ENCODE data around the gene SPATS2L.

The SPATS2L gene

DNA sequence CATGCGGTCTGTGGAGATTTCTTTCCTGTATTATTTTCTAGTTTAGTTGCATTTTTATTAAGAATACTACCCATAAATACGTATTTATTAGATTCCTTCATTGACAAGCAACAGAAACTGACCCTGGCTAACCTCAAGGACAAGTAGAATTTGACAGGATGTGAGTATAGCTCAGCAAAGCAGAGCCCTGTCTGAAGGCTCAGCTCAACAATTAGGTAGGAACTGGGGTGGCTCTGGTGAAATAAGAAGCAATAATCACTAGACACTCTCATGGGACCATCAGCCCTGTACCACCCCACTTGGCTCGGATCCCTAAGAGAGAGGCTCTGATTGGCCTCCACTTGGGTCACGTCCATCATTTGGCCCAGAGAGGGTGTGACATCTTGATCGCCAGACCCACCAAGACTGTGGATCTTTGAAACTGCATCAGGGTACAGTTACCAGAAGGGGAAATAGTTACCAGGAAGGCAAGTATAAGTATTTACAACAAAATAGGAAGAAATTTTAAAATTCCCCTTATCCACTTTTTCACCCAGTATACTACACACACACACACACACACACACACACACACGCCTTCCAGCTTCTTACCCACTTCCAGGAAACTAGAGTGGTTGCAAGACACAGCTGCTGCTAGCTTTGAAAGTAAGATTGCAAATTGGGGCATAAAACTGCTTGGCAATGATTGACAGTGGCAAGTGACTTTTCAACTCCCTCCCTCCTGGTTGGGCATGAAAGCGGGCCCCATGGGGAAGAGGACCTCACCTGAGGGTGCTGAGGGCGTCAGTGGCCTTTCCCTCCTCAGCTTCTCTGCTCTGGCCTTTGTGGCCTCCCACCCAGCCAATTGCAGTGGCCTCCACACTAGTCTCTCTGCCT is 161.6 kb downstream of the SPATS2L start:
- H3K27me3 ChIP-seq (ENCODE audit: control insufficient read depth, insufficient read depth, low read length): no peaks in the 10 kb centered on the region
- H3K4me3 ChIP-seq (ENCODE audit: low read length): no peak overlapping the region
- H3K4me1 ChIP-seq (ENCODE audit: control insufficient read depth, insufficient read depth, low read length): peaks cover 43% of the 10 kb centered on the region
- H3K36me3 ChIP-seq (ENCODE audit: insufficient read depth, low read length): peaks cover 72% of the 10 kb centered on the region
- H3K9me3 ChIP-seq (replicated peaks; ENCODE audit: low read length): no peaks in the 10 kb centered on the region
- no peak overlapping the region for H3K9ac ChIP-seq (ENCODE audit: low read depth, low read length)
- H3K4me2 ChIP-seq (ENCODE audit: low read length): peak overlapping the region; percentile 59

DNA sequence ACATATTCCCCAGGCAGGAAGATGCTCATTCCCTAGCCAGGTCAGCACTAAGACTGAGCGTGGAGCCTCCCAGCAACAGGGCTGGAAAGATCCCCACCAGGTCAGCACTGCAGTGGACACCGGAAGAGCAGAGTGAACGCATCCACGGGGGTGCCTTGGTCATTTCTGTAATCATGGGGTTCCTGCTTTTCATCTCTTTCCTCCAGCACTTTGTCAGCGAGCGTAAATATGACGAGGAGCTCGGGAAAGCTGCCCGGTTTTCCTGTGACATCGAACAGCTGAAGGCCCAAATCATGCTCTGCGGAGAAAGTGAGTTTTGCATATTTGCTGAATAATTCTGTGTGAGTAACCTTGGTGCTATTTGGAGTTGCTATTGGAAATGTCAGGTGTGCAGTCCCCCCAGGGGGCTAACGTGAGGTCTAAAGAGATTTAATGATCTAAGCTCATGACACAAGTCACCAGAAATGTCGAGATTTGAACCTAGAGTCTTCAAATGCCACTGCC is 163.3 kb downstream of the SPATS2L start:
- Histone ChIP-seq H3K36me3 (ENCODE audit: insufficient read depth, low read length) (peaks cover 68% of the 10 kb centered on the region), H3K4me2 (ENCODE audit: low read length) (peak overlapping the region; percentile 31), H3K9me3 (replicated peaks; ENCODE audit: low read length) (no peaks in the 10 kb centered on the region), H3K4me1 (ENCODE audit: control insufficient read depth, insufficient read depth, low read length) (peaks cover 43% of the 10 kb centered on the region), H3K9ac (ENCODE audit: low read depth, low read length) (peak overlapping the region; percentile 45), H3K4me3 (ENCODE audit: low read length) (no peak overlapping the region), H3K27me3 (ENCODE audit: control insufficient read depth, insufficient read depth, low read length) (no peaks in the 10 kb centered on the region)

DNA sequence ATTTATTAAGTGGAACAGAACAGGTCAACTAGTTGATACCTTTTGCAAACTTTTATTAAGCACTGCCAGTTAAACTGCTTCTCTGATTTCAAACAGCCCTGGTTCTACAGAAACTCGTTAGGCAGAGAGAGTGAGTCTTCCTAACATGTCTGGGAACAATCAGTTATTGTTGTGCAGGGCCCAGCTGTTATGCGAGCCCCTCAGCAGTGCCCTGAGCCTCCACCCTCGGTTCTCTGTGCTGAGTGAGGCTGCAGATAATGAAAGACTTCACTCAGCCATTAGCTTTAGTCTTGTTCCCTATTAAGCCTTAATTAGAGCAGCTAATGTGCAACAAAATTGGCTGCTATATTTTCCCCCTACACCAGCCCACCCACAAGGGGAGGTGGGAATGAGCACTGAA is 163.7 kb downstream of the SPATS2L start:
- Histone ChIP-seq H3K9me3 (replicated peaks; ENCODE audit: low read length) (no peaks in the 10 kb centered on the region), H3K36me3 (ENCODE audit: insufficient read depth, low read length) (peaks cover 68% of the 10 kb centered on the region), H3K4me3 (ENCODE audit: low read length) (no peak overlapping the region), H3K9ac (ENCODE audit: low read depth, low read length) (no peak overlapping the region), H3K4me2 (ENCODE audit: low read length) (peak overlapping the region; percentile 31), H3K27me3 (ENCODE audit: control insufficient read depth, insufficient read depth, low read length) (no peaks in the 10 kb centered on the region), H3K4me1 (ENCODE audit: control insufficient read depth, insufficient read depth, low read length) (peaks cover 43% of the 10 kb centered on the region)

DNA sequence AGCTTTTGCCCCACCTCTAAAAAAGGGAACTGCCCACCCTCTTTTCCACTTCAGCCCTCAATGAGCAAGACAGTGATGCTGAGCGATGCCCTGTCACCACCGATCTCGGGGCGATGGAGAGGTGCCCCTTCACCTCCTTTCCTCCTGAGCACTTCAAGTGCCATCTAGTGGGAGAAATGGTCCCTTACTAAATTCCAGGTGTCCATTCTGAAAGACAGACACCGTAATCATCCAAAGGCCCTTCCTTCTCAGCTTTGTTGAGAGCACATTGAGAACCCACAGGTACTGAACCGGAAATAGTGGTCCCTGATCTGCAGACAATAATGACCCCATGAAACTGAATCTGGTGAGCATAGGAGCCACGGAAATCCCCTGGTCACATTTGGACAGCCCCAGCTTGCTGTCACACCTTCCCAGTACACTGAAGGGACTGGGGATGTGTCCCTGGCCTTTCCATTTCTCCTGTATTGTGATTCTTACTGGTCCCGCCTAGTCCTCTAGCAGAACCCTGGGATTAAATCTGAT is 164.9 kb downstream of the SPATS2L start:
- Histone ChIP-seq H3K4me3 (ENCODE audit: low read length) (no peak overlapping the region), H3K27me3 (ENCODE audit: control insufficient read depth, insufficient read depth, low read length) (no peaks in the 10 kb centered on the region), H3K9ac (ENCODE audit: low read depth, low read length) (no peak overlapping the region), H3K4me2 (ENCODE audit: low read length) (no peak overlapping the region), H3K9me3 (replicated peaks; ENCODE audit: low read length) (no peaks in the 10 kb centered on the region), H3K4me1 (ENCODE audit: control insufficient read depth, insufficient read depth, low read length) (peaks cover 40% of the 10 kb centered on the region), H3K36me3 (ENCODE audit: insufficient read depth, low read length) (peaks cover 64% of the 10 kb centered on the region)

DNA sequence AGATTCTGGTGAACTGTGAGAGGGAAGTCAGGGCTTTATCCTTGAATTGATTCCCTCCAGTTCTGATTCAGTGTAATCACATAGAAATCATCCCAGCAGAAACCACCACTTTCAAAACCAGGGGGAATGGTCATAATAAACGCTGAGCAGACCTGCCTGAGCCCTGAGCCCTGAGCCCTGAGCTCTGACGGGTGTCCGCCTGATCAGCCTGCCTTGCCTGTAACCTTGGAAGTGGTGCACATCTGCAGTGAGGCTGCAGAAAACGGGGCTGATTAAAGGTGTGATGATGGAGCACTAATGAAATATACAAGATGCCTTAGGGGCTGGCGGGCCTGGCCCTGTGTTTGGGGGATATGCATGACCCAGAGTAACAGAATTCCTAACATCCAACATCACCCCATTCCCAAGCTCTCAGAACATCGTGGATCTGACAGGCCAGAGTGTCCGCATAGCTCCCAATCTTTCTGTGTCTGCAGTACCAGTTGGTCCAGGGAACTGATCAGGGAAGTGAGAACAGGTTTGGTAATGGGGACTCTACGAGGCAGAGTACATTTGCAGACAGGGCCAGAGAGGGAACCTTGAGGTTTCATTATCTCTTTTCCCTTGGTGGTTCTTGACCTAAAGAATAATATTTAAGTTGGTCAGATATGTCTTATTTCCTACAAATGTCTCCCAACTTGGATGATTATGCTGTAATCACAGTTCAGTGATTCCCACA is 165.6 kb downstream of the SPATS2L start:
- H3K36me3 ChIP-seq (ENCODE audit: insufficient read depth, low read length): peaks cover 69% of the 10 kb centered on the region
- H3K4me3 ChIP-seq (ENCODE audit: low read length): no peak overlapping the region
- H3K9me3 ChIP-seq (replicated peaks; ENCODE audit: low read length): no peaks in the 10 kb centered on the region
- no peak overlapping the region for H3K9ac ChIP-seq (ENCODE audit: low read depth, low read length)
- H3K4me2 ChIP-seq (ENCODE audit: low read length): no peak overlapping the region
- peaks cover 40% of the 10 kb centered on the region for H3K4me1 ChIP-seq (ENCODE audit: control insufficient read depth, insufficient read depth, low read length)
- no peaks in the 10 kb centered on the region for H3K27me3 ChIP-seq (ENCODE audit: control insufficient read depth, insufficient read depth, low read length)

DNA sequence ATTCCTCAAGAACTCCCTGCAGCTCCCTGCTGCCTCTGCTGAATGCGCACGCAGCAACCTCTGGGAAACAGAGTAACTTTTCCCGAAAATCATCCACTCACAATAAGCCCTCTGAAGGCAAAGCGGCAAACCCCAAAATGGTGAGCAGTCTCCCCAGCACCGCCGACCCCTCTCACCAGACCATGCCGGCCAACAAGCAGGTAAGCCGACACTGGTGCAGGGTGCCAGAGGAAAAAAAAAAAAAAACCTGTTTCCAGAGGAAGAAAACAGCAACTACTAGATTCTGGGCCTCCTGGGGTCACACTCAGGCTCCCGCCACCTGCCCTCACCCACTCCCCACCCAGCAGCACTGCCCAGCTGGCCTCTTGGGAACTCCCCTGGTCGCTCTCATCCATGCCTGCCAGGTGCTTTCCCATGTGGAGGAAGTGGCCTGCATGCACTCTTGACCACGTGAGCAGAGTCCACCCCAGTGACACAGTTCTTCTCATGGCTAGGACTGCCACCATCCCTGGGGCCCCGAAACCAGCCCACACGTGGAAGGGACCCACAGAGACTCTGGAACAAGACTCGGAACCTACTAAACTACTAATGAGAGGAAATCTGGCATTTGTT is 166.5 kb downstream of the SPATS2L start:
- Histone ChIP-seq H3K27me3 (ENCODE audit: control insufficient read depth, insufficient read depth, low read length) (no peaks in the 10 kb centered on the region), H3K4me1 (ENCODE audit: control insufficient read depth, insufficient read depth, low read length) (peaks cover 40% of the 10 kb centered on the region), H3K4me2 (ENCODE audit: low read length) (no peak overlapping the region), H3K4me3 (ENCODE audit: low read length) (no peak overlapping the region), H3K9ac (ENCODE audit: low read depth, low read length) (no peak overlapping the region), H3K36me3 (ENCODE audit: insufficient read depth, low read length) (peaks cover 66% of the 10 kb centered on the region), H3K9me3 (replicated peaks; ENCODE audit: low read length) (no peaks in the 10 kb centered on the region)

DNA sequence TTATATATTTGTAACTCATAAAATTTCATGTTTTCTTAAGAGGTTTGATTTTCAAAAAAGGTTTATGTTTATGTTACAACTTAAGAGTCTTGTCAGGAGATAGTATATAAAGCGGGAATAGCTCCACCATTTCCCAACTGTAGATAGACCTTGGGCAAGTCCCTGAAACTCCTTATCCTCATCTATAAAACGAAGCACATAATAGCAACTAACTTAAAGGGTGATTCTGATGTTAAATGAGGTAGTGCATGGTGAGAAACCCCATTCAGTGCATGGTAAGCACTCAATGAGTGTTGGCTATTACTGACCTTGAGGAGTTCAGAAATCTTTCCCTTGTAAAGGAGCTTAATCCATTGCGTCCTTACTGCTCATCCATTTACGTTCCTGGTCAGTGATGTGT is 169.3 kb downstream of the SPATS2L start:
- H3K9me3 ChIP-seq (replicated peaks; ENCODE audit: low read length): no peaks in the 10 kb centered on the region
- H3K4me2 ChIP-seq (ENCODE audit: low read length): no peak overlapping the region
- H3K36me3 ChIP-seq (ENCODE audit: insufficient read depth, low read length): peaks cover 54% of the 10 kb centered on the region
- H3K4me3 ChIP-seq (ENCODE audit: low read length): no peak overlapping the region
- H3K27me3 ChIP-seq (ENCODE audit: control insufficient read depth, insufficient read depth, low read length): no peaks in the 10 kb centered on the region
- peaks cover 41% of the 10 kb centered on the region for H3K4me1 ChIP-seq (ENCODE audit: control insufficient read depth, insufficient read depth, low read length)
- H3K9ac ChIP-seq (ENCODE audit: low read depth, low read length): no peak overlapping the region

DNA sequence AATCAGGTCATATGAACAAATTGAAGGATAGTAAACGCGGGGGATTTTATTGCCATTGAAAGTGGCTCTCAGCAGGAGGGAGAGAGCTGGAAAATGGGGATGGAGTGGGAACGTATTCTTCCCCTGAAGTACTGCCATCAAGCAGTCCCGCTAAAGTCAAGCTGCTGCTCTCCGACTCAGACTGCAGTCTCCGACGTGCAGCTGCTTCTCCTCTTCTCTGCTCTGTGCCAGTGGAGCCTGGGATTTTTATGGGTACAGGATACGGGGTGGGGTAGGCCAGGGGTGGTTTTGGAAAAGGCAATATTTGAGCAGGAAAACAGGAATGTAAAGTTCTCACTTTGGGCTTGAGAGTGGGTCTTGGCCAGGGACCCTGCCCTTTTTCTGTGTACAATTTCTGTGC is 170.3 kb downstream of the SPATS2L start:
- peaks cover 46% of the 10 kb centered on the region for H3K4me1 ChIP-seq (ENCODE audit: control insufficient read depth, insufficient read depth, low read length)

DNA sequence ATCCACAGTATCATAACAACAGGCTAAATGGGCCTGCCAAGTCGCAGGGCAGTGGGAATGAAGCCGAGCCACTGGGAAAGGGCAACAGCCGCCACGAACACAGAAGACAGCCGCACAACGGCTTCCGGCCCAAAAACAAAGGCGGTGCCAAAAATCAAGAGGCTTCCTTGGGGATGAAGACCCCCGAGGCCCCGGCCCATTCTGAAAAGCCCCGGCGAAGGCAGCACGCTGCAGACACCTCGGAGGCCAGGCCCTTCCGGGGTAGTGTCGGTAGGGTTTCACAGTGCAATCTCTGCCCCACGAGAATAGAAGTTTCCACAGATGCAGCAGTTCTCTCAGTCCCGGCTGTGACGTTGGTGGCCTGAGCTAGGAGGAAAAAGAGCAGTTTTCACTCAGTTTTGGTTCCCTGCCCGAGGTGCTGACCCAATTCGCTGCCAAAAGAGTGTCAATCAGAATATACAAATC is 171.2 kb downstream of the SPATS2L start:
- H3K36me3 ChIP-seq (ENCODE audit: insufficient read depth, low read length): peaks cover 41% of the 10 kb centered on the region
- no peaks in the 10 kb centered on the region for H3K27me3 ChIP-seq (ENCODE audit: control insufficient read depth, insufficient read depth, low read length)
- no peak overlapping the region for H3K9ac ChIP-seq (ENCODE audit: low read depth, low read length)
- H3K4me1 ChIP-seq (ENCODE audit: control insufficient read depth, insufficient read depth, low read length): peaks cover 46% of the 10 kb centered on the region
- H3K4me2 ChIP-seq (ENCODE audit: low read length): no peak overlapping the region
- H3K9me3 ChIP-seq (replicated peaks; ENCODE audit: low read length): no peaks in the 10 kb centered on the region
- no peak overlapping the region for H3K4me3 ChIP-seq (ENCODE audit: low read length)

More for the DNA sequence above, 170.3 kb downstream of the SPATS2L start:
- H3K4me3 ChIP-seq (ENCODE audit: low read length): no peak overlapping the region
- peak overlapping the region; percentile 3 for H3K9ac ChIP-seq (ENCODE audit: low read depth, low read length)
- H3K4me2 ChIP-seq (ENCODE audit: low read length): peak overlapping the region; percentile 10
- H3K27me3 ChIP-seq (ENCODE audit: control insufficient read depth, insufficient read depth, low read length): no peaks in the 10 kb centered on the region
- H3K36me3 ChIP-seq (ENCODE audit: insufficient read depth, low read length): peaks cover 49% of the 10 kb centered on the region
- no peaks in the 10 kb centered on the region for H3K9me3 ChIP-seq (replicated peaks; ENCODE audit: low read length)

DNA sequence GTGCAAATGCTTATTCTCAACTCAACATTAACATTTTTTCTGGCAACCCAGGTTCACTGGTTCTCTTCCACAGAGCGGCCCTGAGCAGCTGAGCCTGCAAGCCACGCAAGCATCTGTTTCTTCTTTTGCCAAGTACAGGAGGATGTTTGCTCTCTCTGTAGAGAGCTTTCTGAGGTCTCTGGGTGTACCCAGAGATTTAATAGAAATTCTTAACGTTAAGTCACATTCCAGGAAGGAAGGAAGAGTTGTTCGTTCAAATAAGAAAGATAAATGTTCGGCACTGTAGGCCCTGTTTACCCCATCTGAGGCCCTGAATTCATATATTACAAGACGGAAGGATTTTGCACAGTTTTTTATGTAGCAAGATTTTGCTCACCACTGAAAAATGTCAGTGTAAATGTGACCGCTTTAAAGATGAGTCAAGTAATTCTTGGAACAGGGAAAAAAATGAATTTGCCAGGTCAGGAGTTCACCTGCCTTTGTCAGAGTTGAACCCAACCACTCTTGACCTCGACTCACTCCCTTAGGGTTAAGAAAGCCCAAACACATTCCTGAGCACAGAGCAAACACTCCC is 173.3 kb downstream of the SPATS2L start:
- Histone ChIP-seq H3K4me2 (ENCODE audit: low read length) (peak overlapping the region; percentile 30), H3K36me3 (ENCODE audit: insufficient read depth, low read length) (peaks cover 34% of the 10 kb centered on the region), H3K4me3 (ENCODE audit: low read length) (peak overlapping the region; percentile 0), H3K9ac (ENCODE audit: low read depth, low read length) (peak overlapping the region; percentile 24), H3K27me3 (ENCODE audit: control insufficient read depth, insufficient read depth, low read length) (no peaks in the 10 kb centered on the region), H3K9me3 (replicated peaks; ENCODE audit: low read length) (no peaks in the 10 kb centered on the region), H3K4me1 (ENCODE audit: control insufficient read depth, insufficient read depth, low read length) (peaks cover 46% of the 10 kb centered on the region)

DNA sequence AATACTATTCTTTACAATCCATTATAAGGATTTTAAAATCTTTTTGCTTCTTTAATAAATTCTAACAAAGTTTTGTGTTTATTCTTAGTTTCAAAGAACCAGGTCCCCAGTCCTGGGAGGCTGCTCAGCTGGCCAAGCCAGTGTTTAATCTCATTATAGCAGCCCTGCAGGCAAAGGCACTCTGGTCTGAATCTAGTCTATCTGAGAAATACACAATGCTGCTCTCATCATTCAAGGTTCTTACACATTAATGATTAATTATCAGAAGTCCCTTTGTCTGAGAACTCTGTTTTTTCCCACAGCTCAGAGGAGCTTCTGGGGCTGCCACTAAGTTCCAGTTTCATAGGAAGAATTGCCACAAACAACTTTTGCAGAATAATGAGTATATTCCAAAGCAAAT is 175.7 kb downstream of the SPATS2L start:
- Histone ChIP-seq H3K4me1 (ENCODE audit: control insufficient read depth, insufficient read depth, low read length) (peaks cover 46% of the 10 kb centered on the region), H3K4me2 (ENCODE audit: low read length) (no peak overlapping the region), H3K27me3 (ENCODE audit: control insufficient read depth, insufficient read depth, low read length) (no peaks in the 10 kb centered on the region), H3K9me3 (replicated peaks; ENCODE audit: low read length) (no peaks in the 10 kb centered on the region), H3K36me3 (ENCODE audit: insufficient read depth, low read length) (peaks cover 21% of the 10 kb centered on the region), H3K4me3 (ENCODE audit: low read length) (no peak overlapping the region), H3K9ac (ENCODE audit: low read depth, low read length) (no peak overlapping the region)
